ENCODE results near the gene TTLL5.
A peak's percentile ranks its signal among the peaks of the same experiment; 100 is the strongest.

Gene TTLL5

GRCh38 chr14:75711796-75712211, 50.8 kb downstream of the TTLL5 start:
- TF ChIP-seq YY1 (IDR thresholded peaks at IDR 0.05; ENCODE audit: low read depth) (no peak), TEAD4 (IDR thresholded peaks at IDR 0.05) (peak; percentile 97), CEBPB (IDR thresholded peaks at IDR 0.05) (peak; percentile 80; the same call in 1 of the 2 replicates), RAD21 (IDR thresholded peaks at IDR 0.05; ENCODE audit: low read depth) (no peak), NFIC (IDR thresholded peaks at IDR 0.05) (peak; percentile 95), EGR1 (IDR thresholded peaks at IDR 0.05) (0 out of 2 replicates have a peak, but pooled peaks have one; percentile 27), ZBTB7A (IDR thresholded peaks at IDR 0.05; ENCODE audit: low read depth) (no peak), MAX (IDR thresholded peaks at IDR 0.05) (peak; percentile 53), FOXM1 (IDR thresholded peaks at IDR 0.05; ENCODE audit: borderline replicate concordance, low read depth) (peak; percentile 80), REST (IDR thresholded peaks at IDR 0.05; ENCODE audit: low read depth) (no peak), TCF12 (IDR thresholded peaks at IDR 0.05; ENCODE audit: low read depth) (peak; percentile 86), TAF1 (IDR thresholded peaks at IDR 0.05; ENCODE audit: low read depth) (no peak), CREB1 (IDR thresholded peaks at IDR 0.05; ENCODE audit: low read depth) (no peak), EP300 (IDR thresholded peaks at IDR 0.05; ENCODE audit: borderline replicate concordance) (peak; percentile 75; the same call in 1 of the 2 replicates), USF1 (IDR thresholded peaks at IDR 0.05) (no peak)

- no peak for TF ChIP-seq FOXM1 (IDR thresholded peaks at IDR 0.05; ENCODE audit: borderline replicate concordance, low read depth)
- TF ChIP-seq EGR1 (IDR thresholded peaks at IDR 0.05) = no peak
- TF ChIP-seq TAF1 (IDR thresholded peaks at IDR 0.05; ENCODE audit: low read depth) = no peak
- no peak for TF ChIP-seq EP300 (IDR thresholded peaks at IDR 0.05; ENCODE audit: borderline replicate concordance)
- no peak for TF ChIP-seq USF1 (IDR thresholded peaks at IDR 0.05)
- TF ChIP-seq TEAD4 (IDR thresholded peaks at IDR 0.05) = no peak
- no peak for TF ChIP-seq CEBPB (IDR thresholded peaks at IDR 0.05)
- no peak for TF ChIP-seq MAX (IDR thresholded peaks at IDR 0.05)
- no peak for TF ChIP-seq NFIC (IDR thresholded peaks at IDR 0.05)
- TF ChIP-seq YY1 (IDR thresholded peaks at IDR 0.05; ENCODE audit: low read depth) = no peak
- TF ChIP-seq REST (IDR thresholded peaks at IDR 0.05; ENCODE audit: low read depth) = no peak
These were observed 53.9 kb downstream of the TTLL5 start for GRCh38 chr14:75714991-75715390.

GRCh38 chr14:75715926-75716780, 55.1 kb downstream of the TTLL5 start:
- TF ChIP-seq ZBTB7A (IDR thresholded peaks at IDR 0.05; ENCODE audit: low read depth) (no peak), EP300 (IDR thresholded peaks at IDR 0.05; ENCODE audit: borderline replicate concordance) (no peak), TEAD4 (IDR thresholded peaks at IDR 0.05) (no peak), FOXM1 (IDR thresholded peaks at IDR 0.05; ENCODE audit: borderline replicate concordance, low read depth) (no peak), CEBPB (IDR thresholded peaks at IDR 0.05) (no peak), NFIC (IDR thresholded peaks at IDR 0.05) (no peak), YY1 (IDR thresholded peaks at IDR 0.05; ENCODE audit: low read depth) (no peak), RAD21 (IDR thresholded peaks at IDR 0.05; ENCODE audit: low read depth) (no peak), CREB1 (IDR thresholded peaks at IDR 0.05; ENCODE audit: low read depth) (no peak)

GRCh38 chr14:75717729-75718128, 56.7 kb downstream of the TTLL5 start:
- TF ChIP-seq NFIC (IDR thresholded peaks at IDR 0.05) = no peak
- no peak for TF ChIP-seq EGR1 (IDR thresholded peaks at IDR 0.05)
- TF ChIP-seq CREB1 (IDR thresholded peaks at IDR 0.05; ENCODE audit: low read depth) = no peak
- TF ChIP-seq EP300 (IDR thresholded peaks at IDR 0.05; ENCODE audit: borderline replicate concordance) = no peak

- no peak for TF ChIP-seq CEBPB (IDR thresholded peaks at IDR 0.05)
- no peak for TF ChIP-seq TAF1 (IDR thresholded peaks at IDR 0.05; ENCODE audit: low read depth)
- no peak for TF ChIP-seq USF1 (IDR thresholded peaks at IDR 0.05)
- no peak for TF ChIP-seq TEAD4 (IDR thresholded peaks at IDR 0.05)
- TF ChIP-seq NFIC (IDR thresholded peaks at IDR 0.05) = no peak
- TF ChIP-seq FOXM1 (IDR thresholded peaks at IDR 0.05; ENCODE audit: borderline replicate concordance, low read depth) = no peak
- TF ChIP-seq CREB1 (IDR thresholded peaks at IDR 0.05; ENCODE audit: low read depth) = no peak
These were observed 57.2 kb downstream of the TTLL5 start for GRCh38 chr14:75718199-75718598.
